ENCODE data around the gene KIF7.
A peak's percentile ranks its signal among the peaks of the same experiment; 100 is the strongest.

KIF7 gene

DNA sequence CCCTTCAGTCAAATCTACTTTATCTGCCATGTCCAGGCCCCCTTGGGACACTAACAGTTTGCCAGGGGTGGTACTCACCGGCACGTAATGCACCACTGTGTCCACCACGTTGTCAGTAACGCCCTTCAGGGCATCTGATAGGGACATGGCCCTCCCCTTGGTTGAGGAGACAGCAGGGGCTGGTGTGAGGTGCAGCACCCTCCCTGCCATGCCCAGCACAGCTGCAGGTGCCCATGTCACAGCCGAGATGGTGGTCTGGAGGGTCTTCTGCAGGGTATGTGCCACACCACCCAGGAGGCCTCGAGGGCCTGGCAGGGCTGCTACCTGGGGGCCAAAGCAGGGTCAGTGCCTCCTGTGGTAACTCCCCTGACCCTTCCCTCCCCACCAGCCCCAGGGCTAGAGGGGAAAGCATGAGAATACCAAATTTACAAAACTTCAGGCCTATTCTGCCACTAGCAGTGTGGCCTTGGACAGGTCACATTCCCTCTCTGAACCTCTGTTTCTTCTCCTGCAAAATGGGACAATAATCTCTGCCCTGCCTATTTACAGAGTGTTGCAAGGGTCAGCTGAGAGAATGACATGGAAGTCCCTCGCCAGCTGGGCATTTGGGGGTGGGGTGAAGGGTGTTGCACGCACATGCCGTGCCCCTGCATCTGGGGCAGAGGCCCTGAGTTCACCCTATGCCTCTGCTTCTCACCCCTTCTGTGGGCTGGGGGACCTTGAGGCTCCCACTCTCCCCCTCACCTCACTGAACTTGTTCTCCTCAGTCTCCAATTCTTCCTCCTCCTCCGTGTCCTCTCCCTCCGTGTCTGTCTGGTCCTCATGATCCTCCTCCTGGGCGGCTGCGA, 11.8 kb upstream of the KIF7 start:
- Histone ChIP-seq H3K9ac (ENCODE audit: low read length) (no peak overlapping the region), H3K4me1 (ENCODE audit: control insufficient read depth, low read depth, low read length) (no peaks in the 10 kb centered on the region), H3K27ac (ENCODE audit: low read length) (no peak overlapping the region), H3K9me3 (ENCODE audit: control insufficient read depth, low read depth, low read length) (no peaks in the 10 kb centered on the region), H3K27me3 (ENCODE audit: control insufficient read depth, insufficient read depth, low read length) (peaks cover 30% of the 10 kb centered on the region), H3K4me3 (ENCODE audit: low read length) (no peak overlapping the region), H3K36me3 (ENCODE audit: control insufficient read depth, low read depth, low read length) (no peaks in the 10 kb centered on the region)

DNA sequence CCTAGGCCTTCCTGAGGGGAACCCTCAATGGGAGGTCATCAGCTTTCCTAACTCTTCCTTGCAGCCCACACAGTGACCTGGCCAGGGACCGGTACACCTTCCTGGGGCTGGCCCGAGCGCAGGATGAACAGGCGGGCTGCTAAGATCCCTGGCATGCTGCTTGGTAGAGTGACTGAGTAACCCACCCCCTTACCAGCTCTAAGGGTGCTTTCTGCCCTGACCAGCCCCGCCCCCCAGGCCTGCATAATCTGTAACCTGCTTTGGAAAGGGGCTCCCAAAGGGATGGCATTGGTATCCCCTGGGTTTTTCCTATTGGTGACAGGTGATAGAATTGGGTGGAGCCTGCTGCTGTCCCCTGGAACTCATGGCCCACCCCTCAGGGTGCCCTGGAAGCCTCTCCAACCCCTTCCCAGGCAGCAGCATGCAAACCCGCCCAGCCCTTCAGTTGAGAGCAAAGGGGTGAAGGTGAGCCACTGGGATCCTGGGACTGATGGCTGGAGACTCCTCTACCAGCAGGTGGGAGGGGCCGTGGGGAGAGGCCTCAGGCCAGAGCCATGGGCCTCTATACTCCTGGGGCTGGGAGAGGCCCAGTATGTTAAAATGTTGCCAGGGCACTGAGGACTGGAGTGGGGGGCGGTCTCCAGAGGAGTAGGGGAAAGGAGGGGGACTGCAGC, 11.1 kb upstream of the KIF7 start:
- no peak overlapping the region for H3K9ac ChIP-seq (ENCODE audit: low read length)
- no peaks in the 10 kb centered on the region for H3K36me3 ChIP-seq (ENCODE audit: control insufficient read depth, low read depth, low read length)
- no peaks in the 10 kb centered on the region for H3K4me1 ChIP-seq (ENCODE audit: control insufficient read depth, low read depth, low read length)
- H3K4me3 ChIP-seq (ENCODE audit: low read length), result peak overlapping the region; percentile 44
- H3K9me3 ChIP-seq (ENCODE audit: control insufficient read depth, low read depth, low read length), result no peaks in the 10 kb centered on the region
- peaks cover 30% of the 10 kb centered on the region for H3K27me3 ChIP-seq (ENCODE audit: control insufficient read depth, insufficient read depth, low read length)
- H3K27ac ChIP-seq (ENCODE audit: low read length), result no peak overlapping the region

DNA sequence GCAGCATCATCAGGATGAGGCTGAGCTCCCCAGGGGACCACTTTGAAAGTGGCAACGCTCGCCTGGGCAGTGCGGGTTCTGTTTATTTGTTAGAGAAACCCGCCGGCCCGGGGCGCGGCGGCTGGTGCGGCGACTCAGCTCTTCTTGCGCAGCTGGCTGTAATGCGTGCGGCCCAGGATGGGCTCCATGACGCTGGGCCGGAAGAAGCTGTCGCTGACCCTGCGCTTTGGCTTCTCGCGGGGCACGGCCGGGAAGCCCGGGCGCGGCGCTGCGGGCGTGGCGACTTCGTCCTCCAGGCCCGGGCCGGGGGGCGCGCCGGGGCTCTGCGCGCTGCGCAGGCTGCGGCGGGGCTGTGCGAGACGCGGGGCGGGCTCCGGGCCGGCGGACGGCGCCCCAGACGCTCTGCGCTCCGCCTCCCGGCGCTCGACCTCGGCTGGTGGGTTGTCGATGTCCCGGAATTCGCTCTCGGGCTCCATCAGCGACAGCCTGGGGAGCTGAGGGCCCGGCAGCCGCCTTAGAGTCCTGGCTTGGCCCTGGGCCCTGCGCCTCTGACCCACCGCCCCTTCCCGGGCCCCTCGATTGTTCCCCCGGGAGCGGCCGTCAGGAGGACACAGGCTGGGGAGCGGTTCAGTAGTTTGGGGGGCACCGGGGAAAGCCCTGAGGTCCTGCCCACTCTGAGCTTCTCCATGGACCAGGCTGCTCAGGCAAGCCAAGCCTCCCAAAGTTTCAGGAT, 10.3 kb upstream of the KIF7 start:
- no peak overlapping the region for H3K27ac ChIP-seq (ENCODE audit: low read length)

DNA sequence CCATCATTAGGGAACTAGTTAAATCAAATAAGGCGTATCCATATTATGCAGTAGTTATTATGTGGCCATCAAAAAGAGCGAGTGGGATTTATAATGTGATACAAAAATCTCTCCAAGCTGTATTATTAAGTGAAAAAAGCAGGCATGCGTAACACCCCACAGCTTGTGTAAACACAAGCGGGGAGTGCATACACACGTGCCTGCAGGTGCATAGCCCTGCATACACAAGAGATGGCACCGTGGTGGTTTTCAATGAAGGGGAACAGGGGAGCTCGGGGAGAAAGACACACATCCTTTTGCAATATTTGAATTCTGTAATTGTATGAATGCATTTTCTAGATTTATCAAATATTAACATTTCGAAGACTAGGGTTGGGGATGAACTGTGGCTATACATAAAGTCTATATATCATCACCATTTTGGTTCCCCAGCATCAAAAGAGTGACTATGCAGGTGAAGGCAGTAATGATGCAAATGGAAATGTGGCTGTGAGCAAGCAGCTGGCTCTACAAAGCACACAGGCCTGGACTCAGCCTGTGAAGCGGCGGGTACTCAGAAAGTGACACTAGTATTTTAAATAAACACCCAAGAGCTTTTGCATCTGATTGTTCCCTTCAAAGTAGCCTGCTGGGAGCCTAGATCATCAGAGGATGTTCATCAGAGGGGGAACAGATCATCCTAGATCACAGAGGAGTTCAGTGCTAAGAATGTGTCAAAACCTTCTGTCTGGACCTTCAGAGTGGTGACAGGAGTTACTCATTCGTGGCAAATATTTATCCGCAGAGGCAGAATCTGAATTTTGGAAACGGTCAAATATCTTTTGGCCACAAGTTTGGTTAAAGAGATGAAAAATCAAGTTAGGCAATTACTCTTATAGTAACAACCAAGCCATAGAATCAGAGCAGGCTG, 9.4 kb upstream of the KIF7 start:
- no peaks in the 10 kb centered on the region for H3K4me1 ChIP-seq (ENCODE audit: control insufficient read depth, low read depth, low read length)
- no peaks in the 10 kb centered on the region for H3K36me3 ChIP-seq (ENCODE audit: control insufficient read depth, low read depth, low read length)
- no peak overlapping the region for H3K27ac ChIP-seq (ENCODE audit: low read length)
- peak overlapping the region; percentile 44 for H3K4me3 ChIP-seq (ENCODE audit: low read length)
- no peak overlapping the region for H3K9ac ChIP-seq (ENCODE audit: low read length)
- no peaks in the 10 kb centered on the region for H3K9me3 ChIP-seq (ENCODE audit: control insufficient read depth, low read depth, low read length)
- H3K27me3 ChIP-seq (ENCODE audit: control insufficient read depth, insufficient read depth, low read length), result peaks cover 36% of the 10 kb centered on the region

More for the DNA sequence above, 10.3 kb upstream of the KIF7 start:
- Histone ChIP-seq H3K4me1 (ENCODE audit: control insufficient read depth, low read depth, low read length) (no peaks in the 10 kb centered on the region), H3K9me3 (ENCODE audit: control insufficient read depth, low read depth, low read length) (no peaks in the 10 kb centered on the region), H3K36me3 (ENCODE audit: control insufficient read depth, low read depth, low read length) (no peaks in the 10 kb centered on the region), H3K4me3 (ENCODE audit: low read length) (peak overlapping the region; percentile 44), H3K9ac (ENCODE audit: low read length) (no peak overlapping the region), H3K27me3 (ENCODE audit: control insufficient read depth, insufficient read depth, low read length) (peaks cover 30% of the 10 kb centered on the region)

DNA sequence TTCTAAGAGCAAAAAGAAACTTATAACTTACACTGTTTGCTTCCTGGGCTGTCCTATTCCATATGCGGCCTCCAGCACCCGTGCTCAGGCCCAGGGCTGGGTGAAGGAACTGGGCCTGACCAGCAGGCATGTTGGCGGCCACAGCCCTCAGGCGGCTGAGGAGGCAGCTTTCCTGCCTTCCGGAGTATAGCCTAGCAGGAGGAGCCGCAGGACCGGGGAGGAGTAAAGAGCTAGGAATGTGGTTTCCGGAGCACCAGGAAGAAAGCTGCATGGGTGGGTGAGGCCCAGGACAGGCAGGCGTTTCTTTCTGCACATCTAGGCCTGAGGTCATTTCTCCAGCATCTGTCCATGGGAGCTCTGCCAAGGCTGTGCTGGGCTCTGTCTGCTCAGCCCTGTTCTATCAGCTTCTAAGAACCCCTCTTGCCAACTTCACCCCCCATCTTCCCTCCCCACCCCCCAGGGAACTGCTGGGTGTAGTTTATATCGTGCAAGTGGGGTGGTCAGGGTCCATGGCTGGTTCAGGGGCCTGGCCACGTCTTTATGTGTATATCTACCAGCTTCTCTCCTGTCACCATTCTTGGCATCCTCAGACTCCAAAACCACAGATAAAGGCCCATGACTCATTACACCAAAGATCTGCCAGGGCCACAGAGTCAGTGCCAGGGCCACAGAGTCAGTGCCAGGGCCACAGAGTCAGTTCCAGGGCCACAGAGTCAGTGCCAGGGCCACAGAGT, 7.8 kb upstream of the KIF7 start:
- Histone ChIP-seq H3K4me1 (ENCODE audit: control insufficient read depth, low read depth, low read length) (no peaks in the 10 kb centered on the region), H3K36me3 (ENCODE audit: control insufficient read depth, low read depth, low read length) (no peaks in the 10 kb centered on the region), H3K4me3 (ENCODE audit: low read length) (no peak overlapping the region), H3K27me3 (ENCODE audit: control insufficient read depth, insufficient read depth, low read length) (peaks cover 36% of the 10 kb centered on the region), H3K9ac (ENCODE audit: low read length) (no peak overlapping the region), H3K27ac (ENCODE audit: low read length) (no peak overlapping the region), H3K9me3 (ENCODE audit: control insufficient read depth, low read depth, low read length) (no peaks in the 10 kb centered on the region)

DNA sequence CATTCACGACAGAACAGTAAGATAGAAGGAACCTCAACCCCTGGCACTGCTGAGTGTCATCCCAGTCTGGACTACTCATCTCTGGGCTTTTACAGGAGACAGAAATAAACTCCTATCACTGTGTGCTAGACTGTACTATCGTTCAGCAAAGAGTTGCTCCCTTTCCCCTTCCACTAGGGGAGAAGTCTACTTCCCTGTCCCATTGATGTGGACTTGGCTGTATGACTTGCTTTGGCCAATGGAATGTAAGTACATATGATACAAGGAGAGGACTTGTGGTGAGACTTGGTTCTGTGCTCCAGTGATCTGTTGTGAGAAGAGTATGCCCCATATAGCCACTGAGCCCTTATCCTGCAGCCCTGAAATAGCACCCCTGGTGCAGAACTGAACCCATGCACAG, 5.3 kb upstream of the KIF7 start:
- H3K4me3 ChIP-seq (ENCODE audit: low read length), result no peak overlapping the region
- H3K4me1 ChIP-seq (ENCODE audit: control insufficient read depth, low read depth, low read length), result no peaks in the 10 kb centered on the region
- H3K9ac ChIP-seq (ENCODE audit: low read length), result no peak overlapping the region
- no peaks in the 10 kb centered on the region for H3K36me3 ChIP-seq (ENCODE audit: control insufficient read depth, low read depth, low read length)
- H3K27ac ChIP-seq (ENCODE audit: low read length), result no peak overlapping the region
- peaks cover 23% of the 10 kb centered on the region for H3K27me3 ChIP-seq (ENCODE audit: control insufficient read depth, insufficient read depth, low read length)
- no peaks in the 10 kb centered on the region for H3K9me3 ChIP-seq (ENCODE audit: control insufficient read depth, low read depth, low read length)

DNA sequence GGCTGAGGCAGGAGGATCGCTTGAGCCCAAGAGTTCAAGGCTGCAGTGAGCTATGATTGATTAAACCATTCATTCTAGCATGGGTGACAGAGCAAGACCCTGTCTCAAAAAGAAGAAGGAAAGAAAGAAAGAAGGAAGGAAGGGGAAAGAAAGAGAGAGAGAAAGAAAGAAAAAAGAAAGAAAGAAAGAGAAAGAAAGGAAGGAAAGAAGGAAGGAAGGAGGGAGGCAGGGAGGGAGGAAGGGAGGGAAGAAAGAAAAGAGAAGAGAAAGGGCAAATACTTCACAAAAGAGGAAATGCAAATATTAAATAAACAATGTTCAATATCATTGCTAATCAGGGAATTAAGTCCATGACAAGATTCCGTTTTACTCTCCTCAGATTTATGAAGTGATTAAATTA, 4.0 kb upstream of the KIF7 start:
- H3K4me1 ChIP-seq (ENCODE audit: control insufficient read depth, low read depth, low read length), result no peaks in the 10 kb centered on the region
- H3K36me3 ChIP-seq (ENCODE audit: control insufficient read depth, low read depth, low read length), result no peaks in the 10 kb centered on the region
- H3K9ac ChIP-seq (ENCODE audit: low read length), result no peak overlapping the region
- H3K9me3 ChIP-seq (ENCODE audit: control insufficient read depth, low read depth, low read length), result no peaks in the 10 kb centered on the region
- no peak overlapping the region for H3K4me3 ChIP-seq (ENCODE audit: low read length)
- no peak overlapping the region for H3K27ac ChIP-seq (ENCODE audit: low read length)
- peaks cover 11% of the 10 kb centered on the region for H3K27me3 ChIP-seq (ENCODE audit: control insufficient read depth, insufficient read depth, low read length)

DNA sequence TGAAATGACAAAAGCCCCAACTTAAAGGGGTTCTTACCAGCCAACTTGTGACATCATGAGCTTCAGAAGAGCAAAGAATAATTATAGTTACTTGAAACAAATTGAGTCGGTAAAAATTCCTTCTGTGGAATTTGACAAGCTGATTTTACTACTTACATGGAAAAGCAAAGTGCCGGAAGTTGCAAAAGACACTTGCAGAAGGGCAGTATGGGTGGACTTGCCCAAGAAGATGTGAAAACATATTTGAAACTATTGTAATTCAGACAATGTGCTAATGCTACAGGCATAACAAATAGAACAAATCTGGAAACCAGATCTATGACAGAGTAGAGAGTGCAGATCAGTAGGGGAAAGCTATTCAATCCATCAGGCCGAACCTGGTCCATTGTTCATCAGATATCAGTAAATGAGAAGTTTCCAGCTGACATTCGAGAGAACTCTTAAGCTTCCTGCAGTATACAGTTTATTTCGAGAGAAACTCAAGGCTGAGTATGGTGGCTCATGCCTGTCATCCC, 2.5 kb upstream of the KIF7 start:
- H3K4me1 ChIP-seq (ENCODE audit: control insufficient read depth, low read depth, low read length), result no peaks in the 10 kb centered on the region
- peaks cover 6% of the 10 kb centered on the region for H3K27me3 ChIP-seq (ENCODE audit: control insufficient read depth, insufficient read depth, low read length)
- no peak overlapping the region for H3K27ac ChIP-seq (ENCODE audit: low read length)
- H3K9ac ChIP-seq (ENCODE audit: low read length), result no peak overlapping the region
- H3K4me3 ChIP-seq (ENCODE audit: low read length), result no peak overlapping the region
- no peaks in the 10 kb centered on the region for H3K36me3 ChIP-seq (ENCODE audit: control insufficient read depth, low read depth, low read length)
- H3K9me3 ChIP-seq (ENCODE audit: control insufficient read depth, low read depth, low read length), result no peaks in the 10 kb centered on the region

DNA sequence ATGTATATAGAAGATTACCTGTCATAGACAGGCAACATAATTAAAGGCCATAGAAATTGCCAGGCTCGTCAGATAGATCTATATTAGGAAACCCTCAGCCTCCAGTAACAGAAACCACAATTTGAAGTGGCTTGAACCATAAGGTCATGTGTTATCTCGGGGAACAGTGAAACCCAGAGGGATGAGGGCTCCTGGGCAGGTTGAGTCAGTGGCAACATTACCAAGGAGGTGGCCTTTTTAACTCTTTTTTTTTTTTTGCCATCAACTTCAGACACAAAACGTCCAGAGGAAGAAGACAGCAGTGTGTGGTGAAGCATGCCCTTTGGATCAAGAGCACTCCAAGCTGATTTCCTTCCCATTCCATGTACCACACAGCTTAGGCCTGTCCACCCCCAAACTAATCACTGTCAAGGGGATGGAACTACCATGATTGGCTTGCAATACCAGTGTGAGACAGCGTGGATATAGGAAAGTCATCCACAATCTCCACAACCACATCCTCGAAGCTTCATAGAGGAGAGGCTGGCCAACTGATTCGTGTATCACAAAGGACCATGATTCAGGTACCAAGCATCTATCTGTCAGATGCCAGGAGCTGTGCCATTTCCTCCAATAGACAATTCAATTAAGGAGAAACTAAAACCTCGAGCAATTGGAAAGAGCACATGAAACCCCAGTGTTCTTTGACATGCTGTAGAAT, 999 bp upstream of the KIF7 start:
- H3K4me3 ChIP-seq (ENCODE audit: low read length), result no peak overlapping the region
- no peaks in the 10 kb centered on the region for H3K4me1 ChIP-seq (ENCODE audit: control insufficient read depth, low read depth, low read length)
- no peaks in the 10 kb centered on the region for H3K9me3 ChIP-seq (ENCODE audit: control insufficient read depth, low read depth, low read length)
- no peak overlapping the region for H3K9ac ChIP-seq (ENCODE audit: low read length)
- no peak overlapping the region for H3K27ac ChIP-seq (ENCODE audit: low read length)
- no peaks in the 10 kb centered on the region for H3K36me3 ChIP-seq (ENCODE audit: control insufficient read depth, low read depth, low read length)
- H3K27me3 ChIP-seq (ENCODE audit: control insufficient read depth, insufficient read depth, low read length), result peaks cover 6% of the 10 kb centered on the region

DNA sequence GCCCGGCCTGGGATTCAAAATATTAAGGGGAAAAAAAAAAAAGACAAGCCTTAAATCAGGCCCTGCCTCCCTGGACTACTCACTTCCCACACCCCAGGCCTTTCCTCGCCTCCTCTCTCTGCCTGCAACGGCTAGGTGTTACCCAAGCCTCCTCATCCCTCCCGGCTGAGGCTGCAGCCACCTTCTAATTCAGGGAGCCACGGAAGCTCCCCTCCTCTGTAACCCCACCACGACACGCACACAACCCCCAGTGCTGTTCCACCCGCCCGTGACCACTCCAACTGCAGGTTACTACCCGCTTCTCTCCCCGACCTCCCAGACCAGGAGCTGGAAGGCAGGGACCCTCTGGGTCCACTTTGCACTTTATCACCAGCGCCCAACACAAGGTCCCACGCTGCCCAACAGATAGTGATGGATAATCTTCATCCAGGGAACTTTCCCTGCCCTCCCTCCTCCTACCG, 936 bp downstream of the KIF7 start:
- Histone ChIP-seq H3K36me3 (ENCODE audit: control insufficient read depth, low read depth, low read length) (peaks cover 4% of the 10 kb centered on the region), H3K9ac (ENCODE audit: low read length) (peak overlapping the region; percentile 63), H3K4me1 (ENCODE audit: control insufficient read depth, low read depth, low read length) (no peaks in the 10 kb centered on the region), H3K4me3 (ENCODE audit: low read length) (peak overlapping the region; percentile 78), H3K9me3 (ENCODE audit: control insufficient read depth, low read depth, low read length) (no peaks in the 10 kb centered on the region), H3K27me3 (ENCODE audit: control insufficient read depth, insufficient read depth, low read length) (no peaks in the 10 kb centered on the region), H3K27ac (ENCODE audit: low read length) (no peak overlapping the region)
